RWPE2 (cell line): ENCODE results near the gene TMEM50B.

Experiments
- ATAC-seq: fragments of 200-7000 bp; cut with Tn5 transposase; 3 replicates; pipeline ENCODE4 v1.9.1; 2021; ENCODE audit warnings: low read depth
- DNase-seq: peaks from one replicate; pipeline ENCODE4 v3.0.0-alpha.2; 2020; ENCODE audit warnings: low spot score
- H3K27ac ChIP-seq: fragments of 450-650 bp; 2 replicates; pipeline ENCODE4 v1.5.1; 2017; ENCODE audit warnings: mild to moderate bottlenecking; ENCODE audit not compliant: poor library complexity, severe bottlenecking
- H3K27me3 ChIP-seq: fragments of 250-450 bp; sonication (Bioruptor Pico); 2 replicates; pipeline ENCODE4 v1.5.1; 2021; ENCODE audit warnings: mild to moderate bottlenecking, moderate library complexity; ENCODE audit not compliant: insufficient read depth, poor library complexity, severe bottlenecking
- H3K36me3 ChIP-seq: fragments of 250-450 bp; sonication (Bioruptor Pico); 2 replicates; pipeline ENCODE4 v1.5.1; 2020; ENCODE audit warnings: low read depth, mild to moderate bottlenecking, moderate library complexity
- H3K4me1 ChIP-seq: fragments of 250-450 bp; sonication (Bioruptor Pico); 2 replicates; pipeline ENCODE4 v1.5.1; 2021; ENCODE audit warnings: mild to moderate bottlenecking, moderate library complexity; ENCODE audit not compliant: insufficient read depth, poor library complexity, severe bottlenecking
- H3K4me3 ChIP-seq: fragments of 250-450 bp; sonication (Bioruptor Pico); 2 replicates; pipeline ENCODE4 v1.5.1; 2021; ENCODE audit warnings: mild to moderate bottlenecking, moderate library complexity; ENCODE audit not compliant: severe bottlenecking
- H3K9me3 ChIP-seq: fragments of 250-450 bp; sonication (Bioruptor Pico); 2 replicates; pipeline ENCODE4 v1.5.1; 2021; ENCODE audit warnings: mild to moderate bottlenecking, moderate library complexity; ENCODE audit not compliant: severe bottlenecking
- CTCF ChIP-seq: fragments of 450-650 bp; IDR thresholded peaks from one replicate; pipeline ENCODE4 v1.5.1; 2017; ENCODE audit warnings: mild to moderate bottlenecking, moderate library complexity; ENCODE audit not compliant: poor library complexity, severe bottlenecking

TMEM50B gene

GRCh38 chr21:33491373-33492102, 11.8 kb upstream of the TMEM50B start, which contains the start of gene DNAJC28:
TSS of gene DNAJC28 (minus strand) at chr21:33491716. CDS start at chr21:33489393, 2,323 bp downstream.
- H3K9me3 ChIP-seq = no peaks in the 10 kb centered on the region
- no peaks in the 10 kb centered on the region for H3K36me3 ChIP-seq
- H3K27ac ChIP-seq = peak within 1 kb of the TSS; percentile 12
- DNase-seq (peak; percentile 91), ATAC-seq (peak; percentile 97)
- no peak for TF ChIP-seq CTCF
- H3K4me3 ChIP-seq = peak within 1 kb of the TSS; percentile 83
- H3K4me1 ChIP-seq = peaks cover 4% of the 10 kb centered on the region
- no peaks in the 10 kb centered on the region for H3K27me3 ChIP-seq

DNA sequence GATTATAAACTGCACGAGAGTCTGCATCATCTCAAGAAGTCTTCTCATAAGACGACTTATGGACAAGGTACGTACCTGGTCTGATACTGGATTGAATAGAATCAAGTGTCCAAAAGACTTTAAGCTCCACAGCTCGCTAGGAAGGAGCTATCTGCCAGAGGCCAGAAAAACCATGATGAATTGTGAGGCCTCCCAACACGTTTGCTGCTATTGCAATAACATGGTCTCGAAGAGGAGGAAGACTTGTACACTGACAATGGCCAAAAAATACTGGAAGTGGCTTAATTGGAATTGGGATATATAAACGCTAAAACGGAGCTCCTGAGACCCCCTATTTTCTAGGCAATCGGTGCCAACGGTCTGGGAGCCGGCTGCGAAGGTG, 11.2 kb upstream of the TMEM50B start:
- Histone ChIP-seq H3K36me3 (no peaks in the 10 kb centered on the region), H3K4me1 (peaks cover 4% of the 10 kb centered on the region), H3K9me3 (no peaks in the 10 kb centered on the region), H3K27ac (no peak overlapping the region), H3K27me3 (no peaks in the 10 kb centered on the region), H3K4me3 (peak overlapping the region; percentile 83)
- ATAC-seq (peak; percentile 26), DNase-seq (no peak)
- no peak for TF ChIP-seq CTCF

GRCh38 chr21:33488936-33489335, 9.2 kb upstream of the TMEM50B start:
- ATAC-seq (no peak), DNase-seq (no peak)
- no peak overlapping the region for H3K4me3 ChIP-seq

DNA sequence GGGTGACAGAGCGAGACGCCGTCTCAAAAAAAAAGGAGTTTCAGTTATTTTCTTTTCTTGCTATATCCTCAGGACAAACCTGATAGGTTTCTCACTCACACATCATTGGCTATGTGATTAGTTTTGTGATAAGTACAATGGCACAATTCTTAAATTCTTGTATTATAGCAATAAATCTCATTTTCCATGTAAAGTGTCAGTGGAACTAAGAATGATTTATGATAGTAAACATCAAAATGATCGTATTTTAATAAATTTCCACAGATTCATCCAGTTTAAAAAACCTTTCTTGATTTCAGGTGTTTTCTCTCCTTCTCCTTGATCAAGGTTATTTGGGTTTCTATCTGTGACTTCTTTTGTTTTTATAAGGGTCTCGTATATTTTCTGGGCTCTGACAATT, 8.2 kb upstream of the TMEM50B start:
- Histone ChIP-seq H3K27me3 (no peaks in the 10 kb centered on the region), H3K36me3 (no peaks in the 10 kb centered on the region), H3K4me3 (no peak overlapping the region), H3K4me1 (peaks cover 4% of the 10 kb centered on the region), H3K9me3 (peaks cover 2% of the 10 kb centered on the region), H3K27ac (no peak overlapping the region)
- no peak for ATAC-seq
- no peak for DNase-seq
- no peak for TF ChIP-seq CTCF

More at GRCh38 chr21:33488936-33489335, 9.2 kb upstream of the TMEM50B start:
- H3K27ac ChIP-seq = no peak overlapping the region
- no peaks in the 10 kb centered on the region for H3K27me3 ChIP-seq
- H3K36me3 ChIP-seq = no peaks in the 10 kb centered on the region
- TF ChIP-seq CTCF = no peak
- H3K4me1 ChIP-seq = peaks cover 4% of the 10 kb centered on the region
- H3K9me3 ChIP-seq = peaks cover 2% of the 10 kb centered on the region

DNA sequence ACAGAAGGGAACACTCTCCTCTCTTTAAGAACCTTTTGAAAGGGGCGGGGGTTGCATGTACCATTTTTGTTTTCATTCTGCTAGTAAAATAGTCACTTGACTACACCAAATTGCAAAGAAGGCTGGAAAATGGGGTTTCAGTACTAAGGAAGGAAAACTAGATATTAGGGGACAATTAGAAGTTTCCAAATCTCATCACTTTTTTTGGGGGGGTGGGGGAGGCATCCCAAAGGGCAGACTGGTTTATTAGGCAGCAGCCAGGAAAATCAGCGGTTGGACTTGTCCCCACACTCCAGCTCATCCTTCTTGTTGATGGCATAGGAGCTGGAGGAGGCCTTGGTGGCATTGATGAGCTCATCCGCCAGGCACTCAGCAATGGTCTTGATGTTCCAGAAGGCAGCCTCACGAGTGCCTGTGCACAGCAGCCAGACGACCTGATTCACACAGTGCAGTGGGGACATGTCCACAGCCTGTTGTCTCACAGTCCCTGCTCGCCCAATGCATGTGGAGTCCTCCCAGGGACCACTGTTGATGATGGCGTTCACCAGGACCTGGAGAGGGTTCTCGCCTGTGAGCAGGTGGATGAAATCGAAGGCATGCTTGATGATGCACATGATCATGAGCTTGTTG, 1.7 kb upstream of the TMEM50B start:
- H3K4me3 ChIP-seq = no peak overlapping the region
- H3K4me1 ChIP-seq = no peaks in the 10 kb centered on the region
- ATAC-seq (no peak), DNase-seq (no peak)
- H3K27ac ChIP-seq = no peak overlapping the region
- no peaks in the 10 kb centered on the region for H3K27me3 ChIP-seq
- no peak for TF ChIP-seq CTCF
- H3K9me3 ChIP-seq = peaks cover 2% of the 10 kb centered on the region
- H3K36me3 ChIP-seq = no peaks in the 10 kb centered on the region; the same call in none of the 2 replicates
